Posterior vena cava (tissue), 2 donors: Measurements from ENCODE around the gene ITGB2. TPM values are rescaled to one million over a fixed set of nuclear protein-coding genes. Genes with fewer than 3 reads are reported as not detected.

Source experiments
- DNase-seq: peaks from one replicate; pipeline ENCODE4 v3.0.0-alpha.2; 2020; ENCODE audit warnings: low spot score
- intact Hi-C, 2 donors: fragments of 100-400 bp; cut with DNase I; formaldehyde crosslinking; loops; one replicate each; pipeline versions ENCODE4 v1.14.1 to v1.14.2; 2022 to 2023
- total RNA-seq, 2 donors: library from RNA; stranded (reverse); fragmentation: NEBNext Ultra II Directional; extraction: Animal tissue kit (Norgen Biotek cat#: 25700); gene quantifications; one replicate each; pipeline ENCODE4 v1.2.1, GENCODE V29; 2021
- donor health status: DM: yes; HTN: yes; CAD: no.
- donor health status: DM: yes; HTN: yes; CAD: no.

ITGB2 gene
- total RNA-seq, 2 donors from 2014 or later = 47.9 to 122 TPM

DNA sequence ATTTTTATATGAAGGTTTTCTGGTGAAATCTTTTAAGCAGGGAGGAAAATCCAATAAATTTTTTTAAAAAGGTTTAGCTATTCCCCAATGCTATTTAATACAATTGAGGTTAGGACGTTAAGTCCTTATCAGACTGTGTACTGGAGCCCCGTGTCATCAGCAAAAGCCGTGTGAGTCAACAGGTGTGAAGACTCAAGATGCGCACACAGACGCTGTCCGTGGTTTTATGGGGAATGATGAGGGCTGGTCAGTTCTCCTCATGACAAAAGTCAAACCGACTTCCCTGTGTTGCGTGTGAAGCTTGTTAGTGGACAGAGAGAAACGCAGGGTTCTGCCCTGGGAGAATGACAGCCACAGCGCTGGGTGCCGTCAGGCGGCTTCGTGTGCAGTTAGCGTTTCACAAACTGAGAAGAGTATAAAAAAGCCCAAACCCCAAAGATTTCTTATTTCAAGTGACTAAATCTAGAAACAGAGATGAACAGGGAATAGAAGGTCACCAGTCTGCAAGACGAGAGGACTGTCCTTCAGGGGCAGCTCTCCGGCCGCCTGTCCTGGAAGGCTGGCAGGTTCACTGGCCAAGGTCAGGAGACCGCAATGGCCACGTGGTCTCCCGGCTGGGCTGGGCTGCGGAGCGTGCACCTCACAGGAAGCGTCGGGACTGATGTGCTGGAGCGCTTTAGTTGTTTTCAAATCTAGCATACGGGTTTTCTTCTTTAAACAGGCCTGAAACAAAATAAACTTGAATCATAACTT, 69.6 kb downstream of the ITGB2 start:
- intact Hi-C loops = no loop called here

DNA sequence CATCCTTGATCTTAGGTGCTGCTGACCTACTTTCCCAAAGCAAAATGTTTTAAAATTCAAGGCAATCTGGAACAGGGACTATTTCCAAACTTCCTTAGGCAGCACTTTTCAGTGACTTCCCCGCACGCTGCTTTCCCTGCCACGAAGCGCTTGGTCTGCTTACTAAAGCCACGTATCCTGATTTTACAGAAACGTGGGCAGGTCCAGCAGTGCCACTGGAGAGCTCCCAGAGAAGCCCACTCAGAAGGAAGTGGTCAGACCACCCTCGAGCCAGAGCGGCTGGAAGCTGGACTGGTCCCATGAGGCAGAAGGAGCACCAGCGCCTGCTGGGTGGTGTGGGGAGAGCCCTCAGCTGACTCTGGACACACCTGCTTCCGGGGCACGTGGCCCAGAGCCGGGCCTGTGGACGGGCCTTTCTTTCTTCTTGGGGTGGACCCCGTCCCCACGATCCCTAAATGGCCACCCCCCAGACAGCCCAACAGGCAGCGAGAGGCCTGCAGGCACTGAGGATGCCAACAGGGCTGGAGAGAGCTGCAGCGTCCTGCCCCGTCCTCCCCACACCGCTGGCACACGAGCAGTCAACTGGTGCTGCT, 70.4 kb downstream of the ITGB2 start:
- DNase-seq = peak; percentile 72
- intact Hi-C loops = no loop called here

More for the DNA sequence above, 69.6 kb downstream of the ITGB2 start:
- peak; percentile 66 for DNase-seq

DNA sequence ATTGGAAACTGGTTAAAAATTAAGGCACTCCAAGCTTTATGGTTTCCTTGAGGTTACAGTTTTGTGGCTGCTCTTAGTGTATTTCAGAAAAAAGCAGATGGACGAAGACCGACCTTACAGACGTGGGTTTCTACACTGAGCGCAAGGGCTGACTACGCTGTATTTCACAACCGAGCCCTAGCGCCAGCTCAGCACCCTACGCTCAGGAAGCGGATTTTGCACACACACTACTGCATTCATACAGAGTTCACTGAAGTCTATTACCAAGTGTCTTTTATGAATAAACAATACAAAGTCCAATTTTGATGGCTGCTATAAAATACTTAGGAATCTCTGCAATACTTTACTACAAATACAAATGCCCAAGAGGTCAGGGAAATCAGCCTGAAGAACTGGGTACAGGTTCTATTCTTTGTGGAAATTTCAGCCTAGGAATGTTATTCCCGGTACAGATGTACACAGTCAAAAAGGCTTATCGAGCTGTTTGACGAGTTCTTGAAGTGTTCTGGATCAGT, 71.0 kb downstream of the ITGB2 start:
- intact Hi-C loops = no loop called here
- peak; percentile 82 for DNase-seq

DNA sequence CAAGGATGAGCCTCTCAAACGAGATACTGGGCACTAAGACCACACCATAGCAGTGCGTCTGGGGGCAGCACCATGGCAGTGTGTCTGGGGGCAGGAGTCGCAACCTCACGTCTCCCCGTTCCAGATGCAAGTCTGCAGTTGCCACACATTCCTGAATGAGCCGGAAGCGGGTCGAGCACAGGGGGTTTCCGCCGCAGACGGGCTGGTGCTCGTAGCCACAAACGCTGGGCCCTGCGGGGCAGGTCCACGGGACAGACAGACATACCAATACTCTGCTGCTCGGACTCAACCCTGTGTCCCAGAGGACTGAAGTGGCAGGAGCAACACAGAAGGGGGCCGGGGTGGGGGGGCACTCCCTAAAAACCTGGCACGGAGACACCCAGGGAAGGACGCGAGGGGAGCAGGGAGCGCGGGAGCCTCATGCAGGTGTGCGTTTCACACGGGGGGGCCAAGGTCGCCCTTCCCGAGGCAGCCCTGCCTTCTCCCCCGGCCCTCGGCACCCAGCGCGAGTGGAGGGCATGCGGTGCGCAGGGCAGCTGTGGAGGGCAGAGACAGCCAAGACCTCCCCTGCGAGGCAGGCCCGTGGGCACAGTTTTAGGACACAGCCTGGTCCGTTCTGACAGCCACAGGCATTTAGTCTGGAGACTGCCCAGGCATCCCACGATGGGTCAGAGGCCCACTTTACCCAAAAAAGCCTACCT, 71.7 kb downstream of the ITGB2 start:
- peak; percentile 78 for DNase-seq
- intact Hi-C loops = no loop called here

DNA sequence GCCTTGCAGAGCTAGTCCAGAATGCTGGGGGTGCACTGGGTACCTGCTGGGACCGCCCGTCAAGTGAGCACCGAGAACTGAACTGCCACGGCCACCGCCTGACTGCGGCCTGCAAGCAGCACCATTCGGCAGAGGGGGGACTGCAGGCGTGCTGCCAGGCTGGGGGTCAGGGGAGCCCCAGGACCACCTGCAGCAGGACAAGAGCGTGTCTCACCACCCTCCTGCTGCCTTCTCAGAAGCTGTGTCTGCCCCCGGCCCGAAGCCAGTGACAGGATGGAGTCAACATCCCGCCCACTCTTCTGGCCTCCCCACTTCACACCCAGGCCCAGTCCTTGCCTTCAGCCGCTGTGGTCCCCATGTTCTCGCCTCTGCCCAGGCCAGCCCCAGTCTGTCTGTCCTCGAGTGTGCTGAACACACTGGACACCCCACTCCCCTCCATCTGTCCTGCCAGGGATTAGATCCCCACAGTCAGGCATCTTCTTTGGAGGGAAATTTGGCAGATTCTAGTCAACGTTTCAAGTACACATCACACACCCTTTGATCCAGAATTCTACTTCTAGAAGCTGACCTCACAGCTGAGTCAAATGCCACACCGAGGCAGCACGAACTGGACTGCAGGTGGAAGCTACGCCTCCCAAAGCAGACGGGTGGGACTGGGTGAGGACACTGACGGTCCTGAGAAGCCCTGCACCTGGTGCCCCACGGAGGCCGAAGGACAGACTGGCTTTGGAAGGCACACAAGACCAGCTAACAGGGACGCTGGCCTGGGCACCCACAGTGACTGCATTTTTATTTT, 73.2 kb downstream of the ITGB2 start:
- intact Hi-C loops = loop anchor here in 1 of 2 donors (1.0 kb wide), 1 partner anchor 21 kb away; no protein-coding TSS in a partner anchor
- no peak for DNase-seq

DNA sequence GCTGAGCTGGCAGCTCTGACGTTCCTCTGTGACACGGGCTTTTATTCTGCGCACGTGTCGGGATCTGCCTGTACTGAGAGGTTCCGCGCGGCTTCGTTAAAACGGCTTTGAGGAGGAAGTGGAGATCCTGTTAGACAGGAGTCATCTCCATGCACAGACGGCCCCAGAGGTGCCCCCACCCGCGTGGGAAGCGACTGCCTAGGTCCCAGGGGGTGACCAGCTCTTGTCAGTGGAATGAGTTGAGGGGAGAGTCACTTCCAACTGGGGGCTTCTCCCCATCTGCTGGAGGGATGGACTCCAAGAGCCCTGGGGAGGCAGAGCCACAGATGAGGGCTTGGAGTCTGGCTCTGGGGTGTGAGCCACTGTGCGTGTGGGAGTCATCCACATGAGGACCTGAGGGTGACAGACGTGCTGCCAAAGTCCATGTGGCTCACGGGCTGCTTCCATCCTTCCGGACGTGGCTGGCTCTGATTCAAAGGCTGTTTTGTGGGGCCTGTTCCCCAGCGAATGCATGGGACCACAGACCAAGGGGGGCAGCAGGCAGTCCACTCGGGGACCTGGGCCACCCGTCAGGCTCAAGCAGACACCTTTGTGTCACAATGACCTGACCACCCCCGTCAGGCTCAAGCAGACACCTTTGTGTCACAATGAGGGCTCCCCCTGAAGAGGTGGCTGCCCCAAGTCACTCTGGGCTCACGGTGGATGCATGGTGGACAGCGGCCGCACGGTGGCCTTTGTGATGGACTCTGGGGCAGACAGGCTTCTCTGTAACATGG, 74.0 kb downstream of the ITGB2 start:
- DNase-seq = peak; percentile 91
- intact Hi-C loops = loop anchor here in 1 of 2 donors (1.0 kb wide), 1 partner anchor 22 kb away; no protein-coding TSS in a partner anchor

DNA sequence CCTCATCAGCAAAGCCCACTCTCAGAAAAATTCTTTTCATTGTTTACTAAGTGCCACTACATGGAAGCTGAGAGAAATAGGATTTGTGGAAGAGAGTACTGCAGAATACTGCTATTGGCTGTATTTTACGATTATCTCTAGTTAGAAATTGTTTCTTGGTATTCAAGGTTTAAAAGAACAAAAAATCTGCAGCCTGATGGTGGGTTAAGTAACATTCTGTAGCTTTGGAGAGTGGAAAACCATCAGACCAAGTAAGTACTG, 74.5 kb downstream of the ITGB2 start:
- intact Hi-C loops = no loop called here
- no peak for DNase-seq

DNA sequence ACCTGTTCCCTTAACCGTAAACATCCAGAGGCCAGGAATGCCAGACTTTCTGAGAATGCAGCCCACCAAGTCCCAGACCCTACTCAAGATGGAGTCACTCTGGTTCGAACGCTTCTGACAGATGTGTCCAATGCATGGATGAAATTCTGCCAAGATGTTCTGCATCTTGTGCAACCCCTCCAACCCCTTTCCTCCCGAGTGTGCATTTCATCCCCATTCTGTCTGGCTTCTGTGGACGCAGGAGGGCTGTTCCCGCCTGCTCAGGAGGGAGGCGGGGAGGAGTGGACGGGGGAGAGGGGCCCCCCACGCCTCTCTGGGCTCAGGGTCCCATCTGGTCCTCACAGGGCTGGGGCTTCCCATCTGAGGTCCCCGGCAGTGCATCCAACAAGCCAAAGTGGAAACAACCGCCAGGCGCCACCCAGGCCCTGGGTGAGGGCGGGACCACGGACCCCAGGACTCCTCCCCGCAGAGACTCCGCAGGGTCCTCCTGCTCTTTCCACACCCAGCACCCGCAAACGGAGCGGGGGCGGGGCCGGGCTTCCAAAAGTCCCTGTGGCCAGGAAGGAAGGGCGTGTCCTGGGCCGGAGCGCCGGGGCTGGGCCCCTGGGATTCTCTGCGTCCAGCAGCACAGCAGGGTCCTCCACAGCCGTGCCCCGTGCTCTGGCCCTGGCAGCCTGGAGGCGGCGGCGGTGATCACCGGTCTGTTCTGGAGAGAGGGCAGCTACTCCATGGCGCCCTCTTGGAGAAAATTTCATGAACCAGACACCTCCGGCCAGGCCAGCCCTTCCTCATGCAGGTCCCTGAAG, 75.1 kb downstream of the ITGB2 start:
- intact Hi-C loops = no loop called here
- DNase-seq = peak; percentile 92

DNA sequence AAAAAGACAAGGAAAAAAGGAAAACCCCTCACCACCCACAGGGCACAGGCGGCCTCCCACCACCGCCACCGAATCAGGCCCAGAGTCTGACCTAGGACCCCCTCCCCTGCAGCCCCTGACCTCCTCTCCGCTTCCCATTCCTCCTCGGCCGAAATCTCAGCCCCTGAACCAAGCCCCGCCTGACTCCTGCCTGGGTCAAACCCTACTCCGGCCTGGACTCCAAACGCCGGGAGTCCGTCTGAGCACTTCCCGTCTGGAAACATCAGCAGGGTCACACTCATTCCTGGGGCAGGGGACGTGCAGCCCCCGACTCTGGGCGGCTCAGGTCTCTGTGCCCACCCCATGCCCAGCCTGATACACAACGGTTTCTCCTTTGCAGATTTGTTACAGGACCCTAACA, 76.4 kb downstream of the ITGB2 start:
- intact Hi-C loops = no loop called here
- peak; percentile 66 for DNase-seq

DNA sequence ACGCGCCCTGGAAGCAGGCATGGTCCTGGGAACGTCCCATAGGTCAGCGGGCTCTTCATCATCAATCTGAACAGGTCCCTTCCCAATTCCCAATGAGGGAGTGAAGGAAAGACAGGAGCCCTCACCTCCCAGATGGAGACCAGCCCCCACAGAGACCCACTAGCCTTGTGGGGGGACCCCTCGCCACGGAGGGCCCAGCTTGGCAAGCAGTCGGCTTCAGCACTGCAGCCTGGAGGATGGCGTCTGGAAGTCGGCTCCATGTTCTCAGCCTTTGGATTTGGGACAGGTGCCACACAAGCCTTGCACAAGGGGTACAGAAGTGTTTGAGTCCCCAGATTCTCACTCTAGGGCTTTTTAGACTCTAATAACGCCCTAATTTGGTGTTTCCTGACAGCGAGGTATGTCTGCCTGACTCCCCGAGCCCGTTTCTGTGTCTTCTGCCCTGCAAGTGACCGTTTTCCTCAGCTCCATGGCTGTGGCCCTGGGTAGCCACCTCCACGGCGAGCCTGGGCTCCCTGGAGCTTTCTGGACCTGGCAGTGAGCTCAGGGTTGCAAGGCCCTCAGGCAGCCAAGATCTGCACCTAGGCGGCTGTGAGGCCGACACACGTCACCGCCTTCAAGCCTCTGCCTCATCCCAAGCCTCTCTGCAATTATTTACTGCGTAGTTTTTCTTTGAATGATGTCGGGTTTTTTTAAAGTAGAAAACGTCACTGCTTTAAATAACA, 77.8 kb downstream of the ITGB2 start:
- no peak for DNase-seq
- intact Hi-C loops = no loop called here

DNA sequence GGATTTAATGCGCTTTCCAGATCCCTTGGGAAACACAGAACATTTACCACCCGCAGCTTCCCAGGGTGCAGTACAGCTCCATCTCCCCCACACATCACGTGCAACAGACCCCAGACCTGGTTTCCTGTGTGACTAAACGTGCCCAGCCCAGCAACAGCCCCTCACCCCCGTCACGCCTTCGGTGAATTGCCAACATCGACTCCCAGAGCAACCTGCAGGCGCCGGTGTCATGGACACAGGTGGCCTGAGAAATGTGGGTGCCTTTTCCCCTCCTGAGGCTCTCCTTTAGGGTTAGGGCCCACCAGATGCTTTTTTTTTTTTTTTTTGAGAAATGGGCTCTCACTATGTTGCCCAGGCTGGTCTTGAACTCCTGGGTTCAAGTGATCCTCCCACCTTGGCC, 78.6 kb downstream of the ITGB2 start:
- intact Hi-C loops = no loop called here
- no peak for DNase-seq

DNA sequence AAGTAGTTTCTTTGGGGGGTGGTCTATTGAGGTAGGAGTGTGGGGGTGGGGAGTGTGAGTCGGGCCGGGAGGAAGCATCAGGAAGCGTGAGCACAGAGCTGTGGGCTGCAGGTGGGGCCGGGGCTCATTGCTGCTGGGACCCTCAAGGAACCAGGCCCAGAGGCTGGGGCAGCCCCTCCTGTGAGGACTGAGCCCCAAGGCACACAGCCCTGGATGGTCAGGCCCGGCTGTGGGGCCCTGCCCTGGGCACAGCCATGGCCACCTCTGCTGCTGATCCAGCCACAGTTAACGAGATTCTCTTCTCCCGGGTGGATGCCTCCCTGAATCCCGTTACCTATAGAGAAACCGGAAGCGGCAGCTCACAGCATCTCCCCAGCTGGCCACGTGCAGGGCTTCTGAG, 79.9 kb downstream of the ITGB2 start:
- intact Hi-C loops = no loop called here
- DNase-seq = no peak

DNA sequence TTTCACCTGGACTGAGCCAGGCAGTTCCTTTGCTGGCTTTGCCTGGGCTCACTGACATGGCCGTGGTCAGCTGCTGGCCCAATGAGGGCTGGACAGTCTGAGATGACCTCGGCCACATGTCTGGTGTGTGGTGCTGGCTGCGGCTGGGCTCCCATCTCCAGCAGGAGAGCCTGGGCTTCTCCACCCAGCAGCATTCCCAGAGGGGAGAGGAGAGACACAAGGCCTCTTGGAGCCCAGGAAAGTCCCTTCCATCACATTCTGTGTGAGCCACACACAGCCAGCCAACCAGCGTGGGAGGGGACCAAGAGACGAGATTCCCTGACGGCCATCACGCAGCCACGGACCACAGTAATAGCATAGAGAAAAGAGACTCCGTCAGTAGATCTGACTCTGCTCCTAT, 81.7 kb downstream of the ITGB2 start:
- intact Hi-C loops = no loop called here
- DNase-seq = no peak

DNA sequence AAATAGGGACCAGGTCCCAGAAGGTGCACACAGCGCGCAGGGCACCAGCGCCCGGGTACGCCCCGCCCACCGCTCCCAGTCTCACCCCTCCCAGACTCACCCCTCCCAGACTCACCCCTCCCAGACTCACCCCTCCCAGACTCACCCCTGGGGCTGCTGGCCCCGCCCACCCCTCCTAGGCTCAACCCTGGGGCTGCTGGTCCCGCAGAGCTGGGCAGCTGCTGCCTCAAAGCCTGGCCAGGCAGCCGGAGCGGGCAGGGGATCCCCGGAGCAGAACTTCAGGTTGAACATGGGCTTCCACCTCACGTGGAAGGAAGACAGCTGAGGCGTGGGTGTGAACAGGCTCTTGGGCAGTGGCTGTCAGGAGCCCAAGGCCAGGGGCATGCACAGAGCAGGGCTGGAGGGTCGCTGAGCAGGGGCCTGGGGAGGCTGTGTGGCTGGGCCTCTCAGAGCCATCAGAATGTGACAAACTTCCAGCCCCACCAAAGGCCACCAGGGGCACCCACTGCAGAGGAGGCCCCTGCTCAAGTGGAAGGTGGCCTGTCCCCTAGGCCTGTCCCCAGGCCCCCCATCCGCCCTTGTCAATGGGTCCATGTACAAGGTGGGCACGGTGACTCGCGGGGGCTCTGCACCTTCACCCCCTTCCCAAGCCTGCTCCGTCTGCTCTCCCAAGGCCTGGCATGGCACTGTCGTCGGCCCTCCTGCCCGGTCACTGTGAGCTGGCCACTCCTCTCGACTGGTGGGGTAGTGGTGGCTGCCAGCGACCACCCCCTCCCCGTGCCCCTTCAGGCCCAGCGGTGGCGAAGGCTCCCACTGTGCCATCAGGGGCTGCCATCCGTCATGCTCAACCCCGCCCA, 82.4 kb downstream of the ITGB2 start:
- DNase-seq = no peak
- intact Hi-C loops = no loop called here

DNA sequence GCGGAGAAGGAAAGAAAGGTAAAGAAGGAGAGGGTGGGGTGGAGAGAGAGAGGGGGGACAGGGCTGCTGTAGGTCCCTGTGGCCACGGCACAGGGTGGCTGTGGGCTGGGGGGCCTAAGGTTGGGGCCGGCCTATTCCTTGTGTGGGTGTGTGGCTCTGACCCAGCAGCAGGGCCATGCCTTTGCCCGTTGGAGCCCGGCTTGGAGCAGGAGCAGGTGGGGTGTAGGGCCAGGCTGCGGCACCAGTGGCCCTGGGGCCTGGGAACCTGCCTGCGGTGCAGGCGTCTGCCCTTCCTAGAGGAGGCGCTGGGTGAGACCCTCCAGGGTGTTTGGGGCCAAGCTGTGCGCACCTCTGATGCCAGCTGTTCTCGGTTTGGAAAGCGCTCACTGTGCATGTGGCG, 83.2 kb downstream of the ITGB2 start:
- intact Hi-C loops = no loop called here
- no peak for DNase-seq

DNA sequence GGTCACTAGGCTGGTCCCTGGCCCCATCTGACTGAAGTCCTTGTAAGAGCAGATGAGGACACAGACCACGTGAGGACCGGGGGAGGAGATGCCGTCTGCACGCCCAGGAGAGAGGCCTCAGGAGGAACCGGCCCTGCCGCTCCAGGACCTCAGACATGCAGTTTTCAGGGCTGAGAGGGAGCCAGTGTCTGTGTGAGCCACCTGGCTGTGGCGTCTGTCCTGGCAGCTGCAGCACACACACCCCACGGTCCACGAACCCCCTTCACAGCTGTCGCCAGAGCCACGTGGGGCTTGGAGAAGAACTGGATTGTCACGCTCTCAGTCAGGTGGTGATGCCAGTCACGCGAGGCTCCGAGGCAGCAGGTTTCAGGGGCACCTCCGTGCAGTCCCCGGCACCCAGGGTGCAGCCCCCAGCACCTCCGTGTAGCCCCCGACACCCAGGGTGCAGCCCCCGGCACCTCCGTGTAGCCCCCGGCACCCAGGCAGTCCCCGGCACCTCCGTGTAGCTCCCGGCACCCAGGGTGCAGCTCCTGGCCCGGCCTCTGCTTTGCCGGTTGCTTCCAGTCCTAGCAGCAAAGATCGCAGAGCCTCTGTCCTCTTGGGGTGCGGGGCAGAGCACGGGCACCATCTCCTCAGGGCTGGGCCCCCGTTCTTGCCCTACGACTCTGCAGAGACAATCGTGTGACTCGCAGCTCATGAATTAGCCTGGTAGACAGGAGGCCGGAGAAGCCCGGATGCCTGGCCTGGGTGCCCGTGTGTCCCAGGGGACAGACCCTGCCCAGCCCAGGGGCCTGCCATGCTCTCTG, 83.8 kb downstream of the ITGB2 start:
- intact Hi-C loops = no loop called here
- DNase-seq = peak; percentile 81
